Jurkat, Clone E6-1 (cell line): Measurements from ENCODE around the gene SEC22C.

ENCODE experiments used
- DNase-seq: peaks from one replicate; pipeline ENCODE4 v3.0.0-alpha.2; 2011; ENCODE audit warnings: low read depth, low spot score
- H3K4me3 ChIP-seq: 2 replicates; pipeline ENCODE4 v1.5.1; 2011; ENCODE audit warnings: mild to moderate bottlenecking, low read length, control low read depth, moderate library complexity

The SEC22C gene

DNA sequence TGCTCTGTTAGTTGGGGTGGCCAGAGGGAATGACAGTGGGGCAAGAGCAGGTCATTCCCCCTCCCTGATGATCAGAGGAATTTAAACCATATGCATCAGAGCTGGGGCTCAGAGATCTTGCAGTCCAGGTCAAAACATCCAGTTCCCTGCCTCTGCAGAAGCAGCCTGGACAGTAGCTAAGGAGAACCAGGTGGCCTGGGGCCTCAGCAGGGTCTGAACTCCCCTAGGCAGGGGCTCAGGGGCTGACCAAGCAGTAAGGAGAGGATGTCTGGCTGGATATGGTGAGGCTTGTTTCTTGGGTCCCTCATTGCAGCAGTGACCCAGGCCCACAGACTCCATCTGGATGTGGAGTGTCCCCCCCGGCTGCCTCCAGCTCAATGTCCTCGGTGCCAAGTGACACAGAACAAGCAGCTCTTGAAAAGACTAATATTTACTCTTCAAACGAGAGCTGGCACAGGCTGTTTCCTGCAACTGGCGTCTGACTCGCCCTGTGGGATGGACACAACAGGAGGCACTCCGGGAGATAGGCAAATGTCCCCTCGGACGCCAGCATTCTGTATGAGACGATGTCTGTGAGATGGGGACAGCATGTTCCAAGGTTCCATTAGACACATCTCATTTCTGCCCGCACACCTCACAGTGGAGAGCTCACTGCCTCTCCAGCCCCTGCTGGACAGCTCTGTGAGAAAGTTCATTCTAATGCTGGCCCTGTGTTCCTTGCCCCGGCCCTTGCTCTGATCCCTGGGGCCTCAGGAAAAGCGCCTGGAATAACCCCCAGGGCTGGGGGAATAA, 37.1 kb downstream of the SEC22C start:
- H3K4me3 ChIP-seq, result no peak overlapping the region
- DNase-seq, result no peak

- no peak for DNase-seq
- no peak overlapping the region for H3K4me3 ChIP-seq
Observed at GRCh38 chr3:42541079-42541478, 40.7 kb downstream of the SEC22C start.

GRCh38 chr3:42539871-42540714, 41.7 kb downstream of the SEC22C start:
- H3K4me3 ChIP-seq, result no peak overlapping the region
- DNase-seq, result peak; percentile 10

DNA sequence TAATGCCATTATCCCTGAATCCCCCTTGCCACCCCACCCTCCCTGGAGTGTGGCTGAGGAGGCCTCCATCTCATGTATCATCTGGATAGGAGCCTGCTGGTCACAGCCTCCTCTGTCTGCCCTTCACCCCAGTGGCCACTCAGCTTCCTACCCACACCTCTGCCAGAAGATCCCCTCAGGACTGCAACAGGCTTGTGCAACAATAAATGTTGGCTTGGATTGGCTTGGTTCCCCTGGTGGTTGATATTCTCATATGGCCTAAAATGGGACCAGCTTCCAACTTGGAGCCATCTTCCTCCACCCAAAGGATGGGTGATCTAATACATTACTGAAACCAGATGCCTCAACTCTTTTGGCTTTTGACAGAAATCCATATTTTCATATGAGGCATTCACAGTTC, 44.4 kb downstream of the SEC22C start:
- no peak overlapping the region for H3K4me3 ChIP-seq
- DNase-seq, result no peak

DNA sequence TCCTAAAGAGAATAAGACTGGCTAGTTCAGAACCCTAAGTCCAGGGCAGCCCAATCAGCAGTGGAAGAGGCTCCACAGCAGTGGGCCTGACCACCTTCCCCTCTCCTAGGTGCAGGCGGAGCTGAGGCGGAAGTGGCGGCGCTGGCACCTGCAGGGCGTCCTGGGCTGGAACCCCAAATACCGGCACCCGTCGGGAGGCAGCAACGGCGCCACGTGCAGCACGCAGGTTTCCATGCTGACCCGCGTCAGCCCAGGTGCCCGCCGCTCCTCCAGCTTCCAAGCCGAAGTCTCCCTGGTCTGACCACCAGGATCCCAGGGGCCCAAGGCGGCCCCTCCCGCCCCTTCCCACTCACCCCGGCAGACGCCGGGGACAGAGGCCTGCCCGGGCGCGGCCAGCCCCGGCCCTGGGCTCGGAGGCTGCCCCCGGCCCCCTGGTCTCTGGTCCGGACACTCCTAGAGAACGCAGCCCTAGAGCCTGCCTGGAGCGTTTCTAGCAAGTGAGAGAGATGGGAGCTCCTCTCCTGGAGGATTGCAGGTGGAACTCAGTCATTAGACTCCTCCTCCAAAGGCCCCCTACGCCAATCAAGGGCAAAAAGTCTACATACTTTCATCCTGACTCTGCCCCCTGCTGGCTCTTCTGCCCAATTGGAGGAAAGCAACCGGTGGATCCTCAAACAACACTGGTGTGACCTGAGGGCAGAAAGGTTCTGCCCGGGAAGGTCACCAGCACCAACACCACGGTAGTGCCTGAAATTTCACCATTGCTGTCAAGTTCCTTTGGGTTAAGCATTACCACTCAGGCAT, 45.6 kb downstream of the SEC22C start:
- no peak overlapping the region for H3K4me3 ChIP-seq
- peak; percentile 44 for DNase-seq

- no peak overlapping the region for H3K4me3 ChIP-seq
- no peak for DNase-seq
Observed at GRCh38 chr3:42533161-42533897, 48.4 kb downstream of the SEC22C start.

- H3K4me3 ChIP-seq, result no peak overlapping the region
- no peak for DNase-seq
Observed at GRCh38 chr3:42532229-42532628, 49.5 kb downstream of the SEC22C start.

- no peak for DNase-seq
- no peak overlapping the region for H3K4me3 ChIP-seq
Observed at GRCh38 chr3:42531470-42531869, 50.3 kb downstream of the SEC22C start.

- H3K4me3 ChIP-seq, result no peak overlapping the region
- no peak for DNase-seq
Observed at GRCh38 chr3:42530073-42530472, 51.7 kb downstream of the SEC22C start.

- H3K4me3 ChIP-seq, result no peak overlapping the region
- DNase-seq, result no peak
Observed at GRCh38 chr3:42529468-42529867, 52.3 kb downstream of the SEC22C start.

- no peak for DNase-seq
Observed at GRCh38 chr3:42527368-42527917, 54.3 kb downstream of the SEC22C start.

GRCh38 chr3:42526616-42527367, 55.0 kb downstream of the SEC22C start:
- H3K4me3 ChIP-seq, result no peak overlapping the region
- DNase-seq, result peak; percentile 53

More at GRCh38 chr3:42527368-42527917, 54.3 kb downstream of the SEC22C start:
- no peak overlapping the region for H3K4me3 ChIP-seq

GRCh38 chr3:42525736-42526345, 55.9 kb downstream of the SEC22C start:
- no peak overlapping the region for H3K4me3 ChIP-seq
- no peak for DNase-seq

GRCh38 chr3:42525212-42525611, 56.6 kb downstream of the SEC22C start:
- no peak overlapping the region for H3K4me3 ChIP-seq
- no peak for DNase-seq

GRCh38 chr3:42524751-42525150, 57.0 kb downstream of the SEC22C start:
- no peak for DNase-seq
- H3K4me3 ChIP-seq, result no peak overlapping the region

DNA sequence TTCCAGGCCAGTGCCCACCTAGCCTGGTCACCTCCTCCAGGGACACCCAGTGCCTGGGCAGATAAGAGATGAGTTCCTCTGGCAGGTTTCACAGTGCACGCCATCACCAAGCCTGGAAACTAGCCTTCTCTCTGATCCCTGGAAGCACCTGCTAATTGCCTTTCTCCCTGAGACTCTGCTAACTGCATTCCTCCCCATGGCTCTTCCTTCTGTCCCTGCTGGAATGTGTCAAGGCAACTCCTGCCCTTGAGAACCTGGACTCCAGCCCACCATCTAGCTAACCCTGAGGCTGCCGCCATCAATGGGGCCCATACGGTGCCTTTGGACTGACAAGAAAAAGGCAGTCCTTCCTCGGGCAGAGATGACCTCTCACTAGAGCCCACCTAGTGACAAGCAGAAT, 60.9 kb downstream of the SEC22C start:
- no peak for DNase-seq
- no peak overlapping the region for H3K4me3 ChIP-seq

DNA sequence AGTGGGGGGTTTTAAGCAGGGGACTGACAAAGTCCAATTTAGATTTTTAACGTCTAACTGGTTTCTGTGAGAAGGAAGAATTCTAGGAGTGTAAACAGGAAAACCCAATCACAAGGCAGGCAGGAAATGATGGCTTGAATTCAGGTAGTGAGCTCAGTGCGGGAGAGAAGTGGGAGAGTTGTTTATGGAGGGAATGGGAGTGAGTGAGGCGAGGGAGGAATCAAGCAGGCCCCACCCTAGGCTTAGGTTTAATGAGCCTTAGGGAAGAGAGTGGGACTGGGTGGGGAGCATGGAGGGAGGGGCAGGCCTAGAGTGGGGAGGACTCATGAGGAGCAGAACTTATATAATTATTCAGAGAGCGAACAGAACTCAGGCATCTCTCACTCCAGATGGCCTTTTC, 61.4 kb downstream of the SEC22C start:
- no peak for DNase-seq
- no peak overlapping the region for H3K4me3 ChIP-seq

DNA sequence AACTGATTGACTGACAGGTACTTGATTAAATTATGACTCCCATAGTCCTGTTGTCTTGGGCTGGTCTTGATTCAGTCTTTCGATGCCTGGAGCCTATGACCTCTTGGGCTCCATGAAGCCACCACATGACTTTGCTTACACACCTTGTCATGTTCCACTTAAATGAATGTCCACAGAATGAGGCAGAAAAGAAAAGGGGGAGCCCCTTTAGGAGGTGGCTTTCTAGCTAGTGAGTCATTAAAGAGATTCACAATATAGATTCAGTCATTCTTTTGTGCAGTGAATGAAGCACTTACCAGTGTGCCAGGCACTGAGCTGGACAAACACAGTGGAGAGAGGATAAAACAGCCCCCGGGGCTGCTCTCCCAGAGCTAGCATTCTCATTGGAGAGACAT, 62.2 kb downstream of the SEC22C start:
- no peak overlapping the region for H3K4me3 ChIP-seq
- no peak for DNase-seq
